Mucosa of stomach (tissue), 1 donor: ENCODE measurements around the gene CREB3L1.
"Not testable (repeated sequence)": the region's sequence is repeated elsewhere in the genome, so short reads cannot be mapped to it uniquely, and the experiment has no call there.

ENCODE experiments used
- H3K27me3 ChIP-seq: one replicate; pipeline ENCODE4 v1.7.0; 2013; ENCODE audit warnings: mild to moderate bottlenecking, low read length; ENCODE audit not compliant: control insufficient read depth, insufficient read depth
- H3K36me3 ChIP-seq: one replicate; pipeline ENCODE4 v1.7.0; 2013; ENCODE audit warnings: low read length; ENCODE audit not compliant: control insufficient read depth, insufficient read depth
- H3K4me1 ChIP-seq: one replicate; pipeline ENCODE4 v1.7.0; 2013; ENCODE audit warnings: mild to moderate bottlenecking, low read length; ENCODE audit not compliant: control insufficient read depth, insufficient read depth
- H3K4me3 ChIP-seq: one replicate; pipeline ENCODE4 v1.7.0; 2013; ENCODE audit warnings: low read length
- H3K9ac ChIP-seq: one replicate; pipeline ENCODE4 v1.7.0; 2013; ENCODE audit warnings: mild to moderate bottlenecking, low read length, moderate library complexity
- H3K9me3 ChIP-seq: one replicate; pipeline ENCODE4 v1.7.0; 2013; ENCODE audit warnings: mild to moderate bottlenecking, low read length, moderate library complexity; ENCODE audit not compliant: control insufficient read depth
- donor health status: Pancreatic carcinoma.

The CREB3L1 gene

GRCh38 chr11:46295312-46296058 lies 18.0 kb downstream of the CREB3L1 start:
- Histone ChIP-seq H3K4me1 (peaks cover 73% of the 10 kb centered on the region), H3K9me3 (no peaks in the 10 kb centered on the region), H3K9ac (no peak overlapping the region), H3K4me3 (no peak overlapping the region), H3K36me3 (peaks cover 6% of the 10 kb centered on the region), H3K27me3 (peaks cover 2% of the 10 kb centered on the region)

- no peak overlapping the region for H3K9ac ChIP-seq
Measured at GRCh38 chr11:46296059-46296527, 18.6 kb downstream of the CREB3L1 start.

GRCh38 chr11:46296528-46297448 lies 19.3 kb downstream of the CREB3L1 start:
- Histone ChIP-seq H3K9me3 (no peaks in the 10 kb centered on the region), H3K4me3 (no peak overlapping the region), H3K36me3 (peaks cover 6% of the 10 kb centered on the region), H3K27me3 (peaks cover 2% of the 10 kb centered on the region), H3K4me1 (peaks cover 60% of the 10 kb centered on the region), H3K9ac (no peak overlapping the region)

More at GRCh38 chr11:46296059-46296527, 18.6 kb downstream of the CREB3L1 start:
- Histone ChIP-seq H3K4me1 (peaks cover 67% of the 10 kb centered on the region), H3K4me3 (no peak overlapping the region), H3K9me3 (no peaks in the 10 kb centered on the region), H3K27me3 (peaks cover 2% of the 10 kb centered on the region), H3K36me3 (peaks cover 6% of the 10 kb centered on the region)

- peaks cover 51% of the 10 kb centered on the region for H3K4me1 ChIP-seq
- H3K9ac ChIP-seq, result no peak overlapping the region
- no peaks in the 10 kb centered on the region for H3K9me3 ChIP-seq
- H3K4me3 ChIP-seq, result no peak overlapping the region
- H3K27me3 ChIP-seq, result peaks cover 2% of the 10 kb centered on the region
- peaks cover 6% of the 10 kb centered on the region for H3K36me3 ChIP-seq
Measured at GRCh38 chr11:46298699-46299433, 21.4 kb downstream of the CREB3L1 start.

GRCh38 chr11:46299451-46299961 lies 22.0 kb downstream of the CREB3L1 start:
- Histone ChIP-seq H3K36me3 (peaks cover 4% of the 10 kb centered on the region), H3K4me3 (no peak overlapping the region), H3K4me1 (peaks cover 45% of the 10 kb centered on the region), H3K9ac (no peak overlapping the region), H3K9me3 (no peaks in the 10 kb centered on the region), H3K27me3 (peaks cover 2% of the 10 kb centered on the region)

GRCh38 chr11:46300270-46300669 lies 22.8 kb downstream of the CREB3L1 start:
- Histone ChIP-seq H3K4me1 (peaks cover 37% of the 10 kb centered on the region), H3K27me3 (peaks cover 2% of the 10 kb centered on the region), H3K9me3 (no peaks in the 10 kb centered on the region), H3K9ac (no peak overlapping the region), H3K36me3 (peaks cover 4% of the 10 kb centered on the region), H3K4me3 (no peak overlapping the region)

- peaks cover 18% of the 10 kb centered on the region for H3K4me1 ChIP-seq
- H3K27me3 ChIP-seq, result no peaks in the 10 kb centered on the region
- H3K9me3 ChIP-seq, result no peaks in the 10 kb centered on the region
- no peak overlapping the region for H3K9ac ChIP-seq
- peaks cover 8% of the 10 kb centered on the region for H3K36me3 ChIP-seq
- H3K4me3 ChIP-seq, result no peak overlapping the region
Measured at GRCh38 chr11:46302866-46303265, 25.4 kb downstream of the CREB3L1 start.

- H3K4me3 ChIP-seq, H3K9me3 ChIP-seq, H3K9ac ChIP-seq, H3K27me3 ChIP-seq: not testable (repeated sequence)
- peaks cover 12% of the 10 kb centered on the region for H3K36me3 ChIP-seq
- H3K4me1 ChIP-seq, result peaks cover 11% of the 10 kb centered on the region
Measured at GRCh38 chr11:46304036-46304435, 26.6 kb downstream of the CREB3L1 start.

GRCh38 chr11:46304605-46305179 lies 27.2 kb downstream of the CREB3L1 start:
- Histone ChIP-seq H3K4me1 (peaks cover 6% of the 10 kb centered on the region), H3K36me3 (peaks cover 13% of the 10 kb centered on the region), H3K4me3 (no peak overlapping the region), H3K27me3 (no peaks in the 10 kb centered on the region), H3K9me3 (no peaks in the 10 kb centered on the region), H3K9ac (no peak overlapping the region)

- no peaks in the 10 kb centered on the region for H3K27me3 ChIP-seq
- no peak overlapping the region for H3K9ac ChIP-seq
- peaks cover 13% of the 10 kb centered on the region for H3K36me3 ChIP-seq
- no peaks in the 10 kb centered on the region for H3K9me3 ChIP-seq
- H3K4me3 ChIP-seq, result no peak overlapping the region
- peaks cover 6% of the 10 kb centered on the region for H3K4me1 ChIP-seq
Measured at GRCh38 chr11:46305295-46305694, 27.8 kb downstream of the CREB3L1 start.

- H3K9ac ChIP-seq, result no peak overlapping the region
- H3K9me3 ChIP-seq, result no peaks in the 10 kb centered on the region
- no peak overlapping the region for H3K4me3 ChIP-seq
- peaks cover 6% of the 10 kb centered on the region for H3K4me1 ChIP-seq
- no peaks in the 10 kb centered on the region for H3K27me3 ChIP-seq
- peaks cover 18% of the 10 kb centered on the region for H3K36me3 ChIP-seq
Measured at GRCh38 chr11:46306296-46306853, 28.9 kb downstream of the CREB3L1 start.
